ENCODE data around the gene S100A3. TPM values are rescaled to one million over a fixed set of nuclear protein-coding genes. Genes with fewer than 3 reads are reported as not detected.

S100A3 gene
- total and polyA plus RNA-seq, 2 of the 13 experiments (the other 11 are each of a cell fraction or from before 2014, with no cell fraction given): 2.5 to 4.5 TPM

DNA sequence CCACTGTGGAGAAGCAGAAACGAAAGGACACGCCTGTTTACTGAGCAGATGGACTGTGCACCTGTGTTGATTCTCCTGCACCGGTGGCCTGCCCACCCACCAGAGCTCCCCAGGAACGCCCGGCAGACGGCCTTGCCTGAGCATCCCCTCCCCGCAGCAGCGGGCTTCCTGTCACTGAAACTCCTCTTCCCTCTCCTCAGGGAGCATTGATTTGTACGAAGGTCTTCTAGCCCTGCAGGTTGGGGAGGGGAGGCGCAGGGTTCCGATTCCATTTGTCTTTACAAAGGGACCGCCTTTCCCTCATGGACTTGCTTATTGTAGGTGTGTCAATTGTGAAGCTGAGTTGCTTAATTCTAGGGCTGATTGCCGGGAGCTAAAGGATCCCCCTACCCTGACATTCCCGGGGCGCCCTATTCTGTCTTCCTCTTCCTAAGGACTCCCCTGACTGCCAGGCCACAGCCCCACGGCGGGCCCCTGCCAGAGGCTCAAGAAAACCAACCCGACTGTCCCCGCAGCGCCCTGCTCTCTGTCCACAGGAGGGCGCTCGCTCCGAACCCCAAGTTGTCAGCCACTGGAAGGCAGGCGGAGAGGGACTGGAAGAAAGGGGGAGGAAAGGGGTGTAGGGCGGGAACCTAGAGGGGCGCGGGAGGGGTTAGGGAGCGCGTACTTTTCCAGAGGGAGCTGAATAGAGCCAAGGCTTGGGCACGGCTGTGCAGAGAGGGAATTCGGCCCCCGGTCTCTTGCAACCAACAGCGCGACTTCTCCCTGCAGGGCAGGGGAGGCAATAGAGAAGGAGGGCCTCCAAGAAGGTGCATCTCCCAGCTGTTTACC is 16.1 kb downstream of the S100A3 start (continued):
- TF ChIP-seq, protein P1, sequence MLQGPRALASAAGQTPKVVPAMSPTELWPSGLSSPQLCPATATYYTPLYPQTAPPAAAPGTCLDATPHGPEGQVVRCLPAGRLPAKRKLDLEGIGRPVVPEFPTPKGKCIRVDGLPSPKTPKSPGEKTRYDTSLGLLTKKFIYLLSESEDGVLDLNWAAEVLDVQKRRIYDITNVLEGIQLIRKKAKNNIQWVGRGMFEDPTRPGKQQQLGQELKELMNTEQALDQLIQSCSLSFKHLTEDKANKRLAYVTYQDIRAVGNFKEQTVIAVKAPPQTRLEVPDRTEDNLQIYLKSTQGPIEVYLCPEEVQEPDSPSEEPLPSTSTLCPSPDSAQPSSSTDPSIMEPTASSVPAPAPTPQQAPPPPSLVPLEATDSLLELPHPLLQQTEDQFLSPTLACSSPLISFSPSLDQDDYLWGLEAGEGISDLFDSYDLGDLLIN (CRISPR knock-in tag; IDR thresholded peaks at IDR 0.05; ENCODE audit: borderline replicate concordance): no peak
- no peak for TF ChIP-seq MAFF (IDR thresholded peaks at IDR 0.05; ENCODE audit: low read depth, low read length)
- no peak for TF ChIP-seq ZNF747 (CRISPR knock-in tag; IDR thresholded peaks at IDR 0.05; ENCODE audit: borderline replicate concordance)
- TF ChIP-seq ZFP41 (CRISPR knock-in tag; IDR thresholded peaks at IDR 0.05; ENCODE audit: borderline replicate concordance): no peak
- no peak for TF ChIP-seq EZH2 (conservative IDR thresholded peaks at IDR 0.05; ENCODE audit: low read depth, low read length)
- 0 out of 2 replicates have a peak, but pooled peaks have one; percentile 64 for TF ChIP-seq HNRNPL (IDR thresholded peaks at IDR 0.05; ENCODE audit: low read depth, low read length)
- peak; percentile 66; the same call in 1 of the 2 replicates for TF ChIP-seq NFKB2 (CRISPR knock-in tag; IDR thresholded peaks at IDR 0.05; ENCODE audit: borderline replicate concordance)
- TF ChIP-seq SCMH1 (CRISPR knock-in tag; IDR thresholded peaks at IDR 0.05; ENCODE audit: borderline replicate concordance): no peak
- 0 out of 2 replicates have a peak, but pooled peaks have one; percentile 23 for TF ChIP-seq KDM3A (CRISPR knock-in tag; IDR thresholded peaks at IDR 0.05; ENCODE audit: low read depth)
- no peak for TF ChIP-seq U2AF1 (optimal IDR thresholded peaks at IDR 0.05; ENCODE audit: low read depth, low read length)
- TF ChIP-seq ZNF280D (CRISPR knock-in tag; IDR thresholded peaks at IDR 0.05): peak; percentile 11; the same call in 1 of the 2 replicates
- no peak for TF ChIP-seq REXO4 (CRISPR knock-in tag; IDR thresholded peaks at IDR 0.05; ENCODE audit: borderline replicate concordance)
- peak; percentile 32; the same call in 1 of the 2 replicates for TF ChIP-seq ZNF605 (CRISPR knock-in tag; IDR thresholded peaks at IDR 0.05)
- no peak for TF ChIP-seq NFE2 (CRISPR knock-in tag; IDR thresholded peaks at IDR 0.05)
- TF ChIP-seq ZNF792 (CRISPR knock-in tag; IDR thresholded peaks at IDR 0.05): 0 out of 2 replicates have a peak, but pooled peaks have one; percentile 32
- TF ChIP-seq ONECUT2 (CRISPR knock-in tag; IDR thresholded peaks at IDR 0.05): peak; percentile 36
- peak; percentile 78 for TF ChIP-seq SAP130 (CRISPR knock-in tag; IDR thresholded peaks at IDR 0.05; ENCODE audit: low read depth)
- TF ChIP-seq ZNF687 (CRISPR knock-in tag; IDR thresholded peaks at IDR 0.05): peak; percentile 70
- 0 out of 2 replicates have a peak, but pooled peaks have one; percentile 57 for TF ChIP-seq CCDC6 (CRISPR knock-in tag; IDR thresholded peaks at IDR 0.05)
- TF ChIP-seq ZEB1 (IDR thresholded peaks at IDR 0.05; ENCODE audit: insufficient replicate concordance, low read depth): peak; percentile 87
- TF ChIP-seq NFATC3 (CRISPR knock-in tag; IDR thresholded peaks at IDR 0.05): no peak

Measured in HepG2 (cell line).